NCI-H345 treated with DMSO at 0.1 percent for 48 hours (cell line): Measurements from ENCODE around the gene ZNF474.

Experiments
- DNase-seq: peaks from one replicate; lab custom pipeline; 2025; ENCODE audit not compliant: unreplicated experiment; lab: John Stamatoyannopoulos, UW

ZNF474 gene

GRCh38 chr5:122118356-122118948 lies 10.9 kb upstream of the ZNF474 start:
- DNase-seq = no peak

GRCh38 chr5:122119205-122119604 lies 10.1 kb upstream of the ZNF474 start:
- no peak for DNase-seq

- DNase-seq = no peak
Measured at GRCh38 chr5:122120493-122120892, 8.9 kb upstream of the ZNF474 start.

- no peak for DNase-seq
Measured at GRCh38 chr5:122120957-122121356, 8.4 kb upstream of the ZNF474 start.

- no peak for DNase-seq
Measured at GRCh38 chr5:122121479-122122465, 7.6 kb upstream of the ZNF474 start.

GRCh38 chr5:122124766-122125165 lies 4.6 kb upstream of the ZNF474 start:
- DNase-seq = no peak

- no peak for DNase-seq
Measured at GRCh38 chr5:122126177-122126755, 3.1 kb upstream of the ZNF474 start.

GRCh38 chr5:122126756-122127321 lies 2.5 kb upstream of the ZNF474 start:
- no peak for DNase-seq

- no peak for DNase-seq
Measured at GRCh38 chr5:122130152-122130551, 806 bp downstream of the ZNF474 start.

GRCh38 chr5:122137702-122138101 lies 8.4 kb downstream of the ZNF474 start:
- no peak for DNase-seq

- DNase-seq = no peak
Measured at GRCh38 chr5:122138356-122138755, 9.0 kb downstream of the ZNF474 start.

- no peak for DNase-seq
Measured at GRCh38 chr5:122140900-122141299, 11.6 kb downstream of the ZNF474 start.

- DNase-seq = no peak
Measured at GRCh38 chr5:122141751-122142150, 12.4 kb downstream of the ZNF474 start.

- DNase-seq = no peak
Measured at GRCh38 chr5:122142480-122143164, 13.3 kb downstream of the ZNF474 start.

GRCh38 chr5:122144236-122144635 lies 14.9 kb downstream of the ZNF474 start:
- no peak for DNase-seq

GRCh38 chr5:122145906-122146305 lies 16.6 kb downstream of the ZNF474 start:
- no peak for DNase-seq

GRCh38 chr5:122149321-122150090 lies 20.2 kb downstream of the ZNF474 start:
- no peak for DNase-seq

- DNase-seq = no peak
Measured at GRCh38 chr5:122150215-122150614, 20.9 kb downstream of the ZNF474 start.

- DNase-seq = no peak
Measured at GRCh38 chr5:122151640-122152039, 22.3 kb downstream of the ZNF474 start.

GRCh38 chr5:122152266-122152900 lies 23.0 kb downstream of the ZNF474 start:
- DNase-seq = no peak
